A549 (cell line): Measurements from ENCODE around the gene AMN1.

Experiments
- ESRRA ChIP-seq: fragments of 150-350 bp; IDR thresholded peaks from 2 replicates; pipeline ENCODE4 v1.6.1; 2014; ENCODE audit warnings: mild to moderate bottlenecking, low read length, borderline replicate concordance
- MAFK ChIP-seq: fragments of 450-650 bp; IDR thresholded peaks from 2 replicates; pipeline ENCODE4 v1.6.1; 2014; ENCODE audit not compliant: partially characterized antibody
- POLR2A ChIP-seq: IDR thresholded peaks from 2 replicates; pipeline ENCODE4 v1.6.1; 2012; ENCODE audit warnings: mild to moderate bottlenecking, low read length
- RCOR1 ChIP-seq: fragments of 150-350 bp; IDR thresholded peaks from 2 replicates; pipeline ENCODE4 v1.6.1; 2014; ENCODE audit warnings: antibody characterized with exemption, low read length, low read depth
- SMC3 ChIP-seq: fragments of >200 bp; sonication (Bioruptor Twin); formaldehyde crosslinking; IDR thresholded peaks from 3 replicates; pipeline ENCODE4 v1.6.1; 2018; ENCODE audit warnings: inconsistent platforms
- TF ChIP-seq, protein P1 (sequence below): fragments of >200 bp; sonication (Bioruptor Twin); formaldehyde crosslinking; IDR thresholded peaks from 3 replicates; pipeline ENCODE4 v1.5.1; 2016

DNA sequence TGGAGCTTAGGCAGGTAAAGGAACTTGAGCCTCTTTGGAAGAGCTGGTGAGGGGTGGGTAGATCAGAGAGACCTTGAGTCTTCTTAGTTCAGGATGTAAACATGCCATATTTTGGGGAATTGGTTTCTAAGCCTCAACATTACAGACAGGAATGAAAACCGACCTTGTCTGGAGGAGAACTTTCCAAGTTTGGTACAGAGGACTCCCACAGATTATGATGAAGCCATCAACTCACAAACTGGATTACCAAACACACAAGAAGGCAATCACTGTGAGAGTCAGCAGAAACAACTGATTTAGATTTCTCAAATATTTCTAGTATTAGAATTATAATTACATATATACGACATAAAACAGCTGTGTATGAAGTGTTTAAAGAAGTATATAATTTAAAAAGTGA lies 22.3 kb upstream of the AMN1 start:
- TF ChIP-seq RCOR1: no peak
- TF ChIP-seq, protein P1, sequence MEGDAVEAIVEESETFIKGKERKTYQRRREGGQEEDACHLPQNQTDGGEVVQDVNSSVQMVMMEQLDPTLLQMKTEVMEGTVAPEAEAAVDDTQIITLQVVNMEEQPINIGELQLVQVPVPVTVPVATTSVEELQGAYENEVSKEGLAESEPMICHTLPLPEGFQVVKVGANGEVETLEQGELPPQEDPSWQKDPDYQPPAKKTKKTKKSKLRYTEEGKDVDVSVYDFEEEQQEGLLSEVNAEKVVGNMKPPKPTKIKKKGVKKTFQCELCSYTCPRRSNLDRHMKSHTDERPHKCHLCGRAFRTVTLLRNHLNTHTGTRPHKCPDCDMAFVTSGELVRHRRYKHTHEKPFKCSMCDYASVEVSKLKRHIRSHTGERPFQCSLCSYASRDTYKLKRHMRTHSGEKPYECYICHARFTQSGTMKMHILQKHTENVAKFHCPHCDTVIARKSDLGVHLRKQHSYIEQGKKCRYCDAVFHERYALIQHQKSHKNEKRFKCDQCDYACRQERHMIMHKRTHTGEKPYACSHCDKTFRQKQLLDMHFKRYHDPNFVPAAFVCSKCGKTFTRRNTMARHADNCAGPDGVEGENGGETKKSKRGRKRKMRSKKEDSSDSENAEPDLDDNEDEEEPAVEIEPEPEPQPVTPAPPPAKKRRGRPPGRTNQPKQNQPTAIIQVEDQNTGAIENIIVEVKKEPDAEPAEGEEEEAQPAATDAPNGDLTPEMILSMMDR: no peak
- no peak for TF ChIP-seq POLR2A
- no peak for TF ChIP-seq MAFK
- no peak for TF ChIP-seq SMC3
- no peak for TF ChIP-seq ESRRA
